Tibial artery (tissue), 4 donors: ENCODE data around the gene PTF1A.

ENCODE experiments used
- DNase-seq, 2 donors: peaks; one replicate each; pipeline ENCODE4 v3.0.0-alpha.2; 2019
- H3K27ac ChIP-seq, 2 donors: fragments of 200-600 bp; sonication (generic) in 1 of 2; 1 replicate in 1 of 2; 2 replicates in 1 of 2; pipeline ENCODE4 v1.5.1; 2018 to 2019; ENCODE audit warnings: mild to moderate bottlenecking in 1 of 2
- H3K27me3 ChIP-seq, 2 donors: fragments of 200-600 bp; sonication (generic) in 1 of 2; one replicate each; pipeline versions ENCODE4 v1.5.1 to v1.6.0; 2016 to 2019
- H3K36me3 ChIP-seq, 3 donors: fragments of 200-600 bp; sonication (generic) in 2 of 3; one replicate each; pipeline ENCODE4 v1.5.1; 2016 to 2019; ENCODE audit warnings: mild to moderate bottlenecking in 2 of 3
- H3K4me1 ChIP-seq, 4 donors: fragments of 200-600 bp; sonication (generic) in 2 of 4; 1 replicate in 3 of 4; 2 replicates in 1 of 4; pipeline ENCODE4 v1.5.1; 2016 to 2019
- H3K4me3 ChIP-seq, 2 donors: fragments of 200-600 bp; sonication (generic) in 1 of 2; 1 replicate in 1 of 2; 2 replicates in 1 of 2; pipeline ENCODE4 v1.5.1; 2018 to 2019; ENCODE audit warnings: mild to moderate bottlenecking in 2 of 2
- H3K9me3 ChIP-seq, 3 donors: fragments of 200-600 bp; sonication (generic) in 1 of 3; one replicate each; pipeline ENCODE4 v1.5.1; 2016 to 2019
- intact Hi-C: fragments of 100-400 bp; cut with DNase I; formaldehyde crosslinking; loops from one replicate; pipeline ENCODE4 v1.15.0; 2023; ENCODE audit warnings: low total_unique reads
- TF ChIP-seq, protein P1 (sequence below), 2 experiments: fragments of 200-600 bp in 1 of 2; fragments of 450-650 bp in 1 of 2; IDR thresholded peaks; one replicate each; pipeline ENCODE4 v1.5.1; 2017 to 2019; ENCODE audit warnings: antibody characterized with exemption in 2 of 2, mild to moderate bottlenecking in 1 of 2, moderate library complexity in 1 of 2

The PTF1A gene

DNA sequence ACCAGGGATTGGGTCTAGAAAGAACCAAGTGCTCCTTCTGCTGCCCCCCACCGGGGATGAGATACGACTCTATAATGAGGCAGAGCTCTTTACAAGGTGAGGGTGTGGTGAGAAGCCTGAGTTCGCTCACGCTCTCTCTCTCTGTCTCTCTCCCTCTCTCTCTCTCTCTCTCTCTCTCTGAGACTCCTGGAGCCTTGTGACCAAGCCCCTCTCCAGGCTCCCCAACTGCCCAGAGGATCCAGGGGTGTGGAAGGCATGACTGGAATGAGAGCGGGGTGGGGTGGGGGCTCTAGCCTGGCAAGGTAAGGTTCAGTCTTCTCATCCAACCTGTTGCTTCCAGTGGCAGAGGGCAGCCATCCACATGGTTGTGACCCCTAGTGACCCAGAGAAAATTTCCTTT, 3.1 kb upstream of the PTF1A start:
- no peak overlapping the region for H3K27ac ChIP-seq
- H3K4me1 ChIP-seq = peaks cover 0 to 16% (median 12%) of the 10 kb centered on the region in 4 donors
- H3K27me3 ChIP-seq = peaks cover 0 to 54% of the 10 kb centered on the region in 2 donors
- no peak overlapping the region for H3K4me3 ChIP-seq
- intact Hi-C loops = no loop called here
- TF ChIP-seq, protein P1, sequence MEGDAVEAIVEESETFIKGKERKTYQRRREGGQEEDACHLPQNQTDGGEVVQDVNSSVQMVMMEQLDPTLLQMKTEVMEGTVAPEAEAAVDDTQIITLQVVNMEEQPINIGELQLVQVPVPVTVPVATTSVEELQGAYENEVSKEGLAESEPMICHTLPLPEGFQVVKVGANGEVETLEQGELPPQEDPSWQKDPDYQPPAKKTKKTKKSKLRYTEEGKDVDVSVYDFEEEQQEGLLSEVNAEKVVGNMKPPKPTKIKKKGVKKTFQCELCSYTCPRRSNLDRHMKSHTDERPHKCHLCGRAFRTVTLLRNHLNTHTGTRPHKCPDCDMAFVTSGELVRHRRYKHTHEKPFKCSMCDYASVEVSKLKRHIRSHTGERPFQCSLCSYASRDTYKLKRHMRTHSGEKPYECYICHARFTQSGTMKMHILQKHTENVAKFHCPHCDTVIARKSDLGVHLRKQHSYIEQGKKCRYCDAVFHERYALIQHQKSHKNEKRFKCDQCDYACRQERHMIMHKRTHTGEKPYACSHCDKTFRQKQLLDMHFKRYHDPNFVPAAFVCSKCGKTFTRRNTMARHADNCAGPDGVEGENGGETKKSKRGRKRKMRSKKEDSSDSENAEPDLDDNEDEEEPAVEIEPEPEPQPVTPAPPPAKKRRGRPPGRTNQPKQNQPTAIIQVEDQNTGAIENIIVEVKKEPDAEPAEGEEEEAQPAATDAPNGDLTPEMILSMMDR (IDR thresholded peaks at IDR 0.05) = no peak
- DNase-seq = no peak
- H3K9me3 ChIP-seq = no peaks in the 10 kb centered on the region
- no peaks in the 10 kb centered on the region for H3K36me3 ChIP-seq

DNA sequence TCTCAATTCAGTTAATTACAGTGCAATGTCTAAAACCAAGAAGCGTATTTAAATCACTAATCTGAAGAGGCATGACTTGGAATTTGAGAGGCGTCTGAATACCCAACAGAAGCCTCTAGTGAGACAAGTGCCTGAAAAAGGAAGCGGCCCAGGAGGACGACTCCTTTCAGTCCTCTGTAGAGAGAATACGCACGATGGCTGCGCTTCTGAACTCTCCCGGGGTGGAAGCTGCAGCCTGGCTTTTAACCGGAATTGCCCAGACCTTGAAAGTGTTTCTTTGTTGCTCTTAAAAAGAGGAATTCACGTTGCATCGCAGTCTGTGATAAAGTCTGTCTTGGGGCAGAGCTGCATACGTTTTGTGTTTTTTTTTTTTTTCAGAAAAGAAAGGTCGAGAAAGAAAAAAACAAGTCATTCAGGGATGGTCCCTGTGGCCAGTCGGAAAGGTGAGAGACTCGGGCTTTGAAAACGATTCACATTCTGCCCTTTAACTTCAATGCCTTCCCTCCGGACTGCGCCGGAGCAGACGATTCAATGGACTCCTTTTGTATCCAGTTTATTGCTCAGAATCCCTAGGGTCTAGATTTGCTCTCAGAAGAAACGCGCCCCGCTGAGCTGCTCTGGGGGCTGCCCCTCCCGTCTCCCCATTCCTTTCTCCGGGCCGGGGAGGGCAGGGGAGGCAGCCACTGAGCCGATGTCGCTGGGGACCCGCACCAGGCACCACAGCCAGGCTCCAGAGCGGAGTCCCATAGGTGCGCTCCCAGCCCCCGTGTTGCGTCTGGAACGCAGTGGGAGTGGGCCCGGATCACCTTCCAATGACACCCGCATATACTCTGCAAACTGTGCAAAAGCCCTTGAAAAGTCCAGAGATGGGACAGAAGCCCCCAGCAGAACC, 994 bp upstream of the PTF1A start:
- H3K9me3 ChIP-seq = no peaks in the 10 kb centered on the region
- TF ChIP-seq, protein P1 (IDR thresholded peaks at IDR 0.05) = no peak
- H3K36me3 ChIP-seq = no peaks in the 10 kb centered on the region
- H3K4me3 ChIP-seq = no peak overlapping the region
- H3K27me3 ChIP-seq = peaks cover 0 to 70% of the 10 kb centered on the region in 2 donors
- no peak overlapping the region for H3K27ac ChIP-seq
- intact Hi-C loops = no loop called here
- peaks cover 0 to 24% (median 15%) of the 10 kb centered on the region in 4 donors for H3K4me1 ChIP-seq
- DNase-seq = no peak

DNA sequence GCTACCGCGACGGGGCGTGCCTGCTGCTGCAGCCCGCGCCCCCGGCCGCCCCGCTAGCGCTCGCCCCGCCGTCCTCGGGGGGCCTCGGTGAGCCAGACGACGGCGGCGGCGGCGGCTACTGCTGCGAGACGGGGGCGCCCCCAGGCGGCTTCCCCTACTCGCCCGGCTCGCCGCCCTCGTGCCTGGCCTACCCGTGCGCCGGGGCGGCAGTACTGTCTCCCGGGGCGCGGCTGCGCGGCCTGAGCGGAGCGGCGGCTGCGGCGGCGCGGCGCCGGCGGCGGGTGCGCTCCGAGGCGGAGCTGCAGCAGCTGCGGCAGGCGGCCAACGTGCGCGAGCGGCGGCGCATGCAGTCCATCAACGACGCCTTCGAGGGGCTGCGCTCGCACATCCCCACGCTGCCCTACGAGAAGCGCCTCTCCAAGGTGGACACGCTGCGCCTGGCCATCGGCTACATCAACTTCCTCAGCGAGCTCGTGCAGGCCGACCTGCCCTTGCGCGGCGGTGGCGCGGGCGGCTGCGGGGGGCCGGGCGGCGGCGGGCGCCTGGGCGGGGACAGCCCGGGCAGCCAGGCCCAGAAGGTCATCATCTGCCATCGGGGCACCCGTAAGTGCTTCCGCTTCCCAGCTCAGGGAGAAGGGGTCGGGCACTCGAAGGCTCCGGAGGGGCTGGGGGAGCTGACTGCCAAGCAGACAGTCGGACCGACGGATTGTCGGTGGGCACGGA, 761 bp downstream of the PTF1A start:
- intact Hi-C loops = no loop called here
- Histone ChIP-seq H3K4me1 (peaks cover 0 to 24% (median 15%) of the 10 kb centered on the region in 4 donors), H3K27me3 (peaks cover 0 to 81% of the 10 kb centered on the region in 2 donors), H3K36me3 (no peaks in the 10 kb centered on the region), H3K9me3 (no peaks in the 10 kb centered on the region), H3K4me3 (no peak overlapping the region), H3K27ac (no peak overlapping the region)
- no peak for DNase-seq
- TF ChIP-seq, protein P1 (IDR thresholded peaks at IDR 0.05) = no peak

DNA sequence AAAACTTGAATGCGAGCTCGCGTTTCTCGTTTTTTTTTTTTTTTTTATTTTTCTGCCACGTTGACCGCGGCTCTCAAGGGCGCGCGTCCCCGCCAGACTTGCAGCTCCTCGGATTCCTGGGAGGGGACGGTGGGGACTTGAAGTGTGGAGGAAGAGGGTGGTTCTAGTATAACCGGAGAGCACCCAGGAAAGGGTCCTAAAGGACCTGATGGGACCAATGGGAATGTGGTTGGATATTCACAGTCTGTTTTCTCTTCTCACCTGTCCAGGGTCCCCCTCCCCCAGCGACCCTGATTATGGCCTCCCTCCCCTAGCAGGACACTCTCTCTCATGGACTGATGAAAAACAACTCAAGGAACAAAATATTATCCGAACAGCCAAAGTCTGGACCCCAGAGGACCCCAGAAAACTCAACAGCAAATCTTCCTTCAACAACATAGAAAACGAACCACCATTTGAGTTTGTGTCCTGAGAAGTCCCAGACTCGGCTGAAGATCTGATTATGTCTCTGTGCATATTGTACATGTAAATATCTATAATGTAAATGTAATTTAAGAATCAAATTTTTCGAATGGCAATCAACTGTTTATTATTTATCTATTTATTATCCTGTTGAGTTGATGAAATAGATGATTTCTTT, 1.4 kb downstream of the PTF1A start:
- Histone ChIP-seq H3K27me3 (peaks cover 0 to 76% of the 10 kb centered on the region in 2 donors), H3K4me1 (peaks cover 0 to 24% (median 15%) of the 10 kb centered on the region in 4 donors), H3K27ac (no peak overlapping the region), H3K9me3 (no peaks in the 10 kb centered on the region), H3K36me3 (no peaks in the 10 kb centered on the region), H3K4me3 (no peak overlapping the region)
- intact Hi-C loops = no loop called here
- no peak for DNase-seq
- TF ChIP-seq, protein P1 (IDR thresholded peaks at IDR 0.05) = no peak

DNA sequence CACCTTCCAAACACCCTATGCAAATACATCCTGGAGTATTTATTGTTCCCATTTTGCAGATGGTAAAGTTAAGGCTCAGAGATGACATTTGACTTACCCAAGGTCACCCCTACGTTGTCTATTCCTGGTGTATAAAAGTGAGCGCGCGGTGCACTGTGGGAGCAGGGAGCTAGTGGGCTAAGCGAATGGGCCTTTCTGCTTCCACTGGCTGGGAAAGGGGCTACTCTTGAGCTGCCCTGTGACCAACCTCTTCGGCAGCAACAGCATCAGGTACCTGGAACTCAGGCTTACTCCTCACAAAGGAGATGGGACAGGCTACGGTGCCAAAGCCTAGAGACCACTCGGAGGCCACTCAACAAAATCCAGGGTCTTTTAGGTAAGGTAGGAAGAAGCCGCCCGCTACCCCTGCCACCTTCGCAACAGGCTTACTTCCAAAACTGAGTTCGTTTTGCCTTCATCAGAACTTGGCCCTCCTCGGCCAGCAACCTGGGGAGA, 2.4 kb downstream of the PTF1A start:
- peaks cover 0 to 80% of the 10 kb centered on the region in 2 donors for H3K27me3 ChIP-seq
- no peak overlapping the region for H3K4me3 ChIP-seq
- H3K27ac ChIP-seq = no peak overlapping the region
- no peaks in the 10 kb centered on the region for H3K9me3 ChIP-seq
- intact Hi-C loops = no loop called here
- TF ChIP-seq, protein P1 (IDR thresholded peaks at IDR 0.05) = no peak
- peaks cover 0 to 29% (median 15%) of the 10 kb centered on the region in 4 donors for H3K4me1 ChIP-seq
- H3K36me3 ChIP-seq = no peaks in the 10 kb centered on the region
- DNase-seq = no peak
